Non-pigmented ciliary epithelial cell (primary cell): Measurements from ENCODE around the gene L3MBTL3.

Experiments
- DNase-seq: peaks from one replicate; pipeline ENCODE4 v3.0.0-alpha.2; 2010; ENCODE audit warnings: low read depth

The L3MBTL3 gene

GRCh38 chr6:130018292-130018743 is at the start of gene L3MBTL3:
TSS of gene L3MBTL3 (plus strand) at chr6:130018581. CDS start at chr6:130042700, 24,119 bp downstream.
- DNase-seq, result peak; percentile 51

DNA sequence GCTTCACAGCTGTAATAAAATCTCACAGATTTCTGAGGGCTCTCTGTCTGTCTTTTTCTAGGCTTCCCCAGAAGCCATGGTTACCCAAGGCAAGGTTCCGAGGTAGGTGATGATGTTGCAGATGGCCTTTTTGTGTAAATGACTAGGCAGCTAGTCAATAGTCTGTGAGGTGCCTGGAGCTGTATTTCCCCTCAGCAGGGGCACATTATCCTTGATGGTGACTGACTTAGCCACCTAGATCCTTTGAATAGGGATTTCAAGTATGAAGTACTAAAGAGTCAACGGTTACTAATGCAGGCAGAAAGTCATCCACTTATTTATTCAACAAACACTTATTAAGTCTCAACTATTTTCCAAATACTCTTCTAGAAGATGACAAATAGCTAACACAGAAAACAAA is 49.3 kb upstream of the L3MBTL3 start:
- no peak for DNase-seq

GRCh38 chr6:129976110-129976509 is 42.3 kb upstream of the L3MBTL3 start:
- DNase-seq, result no peak

- DNase-seq, result no peak
These were observed 40.0 kb upstream of the L3MBTL3 start for GRCh38 chr6:129978148-129978916.

DNA sequence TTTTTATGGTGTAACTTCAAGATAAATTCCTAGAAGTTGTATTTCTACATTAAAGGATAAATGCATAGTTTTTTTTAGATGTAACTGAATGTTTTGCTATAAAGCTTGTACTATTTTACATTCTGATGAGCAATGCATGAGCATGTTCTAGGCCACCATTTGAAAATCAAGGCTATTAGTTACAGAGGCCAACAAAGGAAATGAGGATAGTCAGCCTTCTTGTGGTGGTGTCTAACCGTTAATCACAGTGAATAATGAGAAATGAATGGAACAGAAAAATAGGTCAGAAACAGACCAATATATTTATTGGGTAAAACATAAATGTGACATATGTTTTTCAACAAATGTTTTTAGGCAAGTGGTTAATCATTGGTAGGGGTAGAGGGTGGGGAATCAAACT is 37.6 kb upstream of the L3MBTL3 start:
- no peak for DNase-seq

- no peak for DNase-seq
These were observed 36.8 kb upstream of the L3MBTL3 start for GRCh38 chr6:129981598-129981997.

GRCh38 chr6:129989396-129989795 is 29.0 kb upstream of the L3MBTL3 start:
- DNase-seq, result no peak

DNA sequence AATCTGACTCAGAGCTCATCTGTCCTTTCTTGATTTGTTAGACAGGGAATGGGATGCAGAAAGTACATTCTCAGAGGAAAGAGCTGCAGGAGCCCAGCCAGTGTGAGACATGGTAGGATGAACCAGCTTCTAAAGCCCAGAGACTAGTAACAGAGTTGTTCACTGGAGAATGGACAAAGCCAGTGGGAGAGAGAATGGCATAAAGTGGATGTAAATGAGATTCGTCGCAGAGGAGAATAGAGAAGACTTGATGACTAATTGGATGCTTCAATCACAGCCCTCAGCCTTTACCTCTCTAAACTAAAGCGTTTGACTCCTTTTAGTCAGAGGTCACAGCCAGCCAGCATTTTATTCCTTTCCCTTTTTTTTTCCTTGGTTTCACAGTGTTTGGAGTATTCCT is 25.5 kb upstream of the L3MBTL3 start:
- DNase-seq, result no peak

DNA sequence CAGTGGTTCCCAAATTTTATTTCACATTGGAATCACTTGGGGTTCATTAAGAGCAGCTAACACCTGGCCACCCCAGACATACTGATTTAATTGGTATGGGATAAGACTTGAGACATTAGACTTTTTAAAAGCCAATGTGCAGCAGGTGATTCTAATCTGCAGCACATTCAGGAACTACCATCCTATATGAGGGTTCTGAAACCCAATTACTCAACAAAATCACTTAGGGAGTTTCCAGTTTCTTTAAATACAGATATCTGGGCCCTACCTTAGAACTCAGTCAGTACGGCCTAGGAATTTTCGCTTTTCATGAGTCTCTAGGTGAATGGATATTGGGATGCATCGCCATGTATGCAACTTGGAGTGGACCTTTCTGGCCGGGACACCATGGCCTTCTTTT is 24.0 kb upstream of the L3MBTL3 start:
- DNase-seq, result no peak

DNA sequence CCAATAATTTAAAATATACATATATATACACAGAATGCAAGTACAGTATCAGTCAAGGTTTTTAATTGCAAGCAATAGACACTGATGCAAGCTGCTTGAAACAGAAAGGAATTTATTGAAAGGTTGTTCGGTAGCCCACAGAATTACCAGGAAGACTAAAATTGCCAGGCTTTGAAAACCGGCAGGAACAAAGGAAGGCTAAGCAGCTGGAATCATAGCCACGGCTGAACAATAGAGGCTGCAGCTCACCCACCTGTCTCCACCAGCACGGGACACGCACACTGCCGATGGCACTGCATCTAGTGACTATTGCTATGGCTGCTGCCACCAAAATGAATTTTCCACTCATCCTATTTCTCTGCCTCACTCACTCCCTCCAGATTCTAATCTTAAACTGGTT is 22.0 kb upstream of the L3MBTL3 start:
- DNase-seq, result no peak

DNA sequence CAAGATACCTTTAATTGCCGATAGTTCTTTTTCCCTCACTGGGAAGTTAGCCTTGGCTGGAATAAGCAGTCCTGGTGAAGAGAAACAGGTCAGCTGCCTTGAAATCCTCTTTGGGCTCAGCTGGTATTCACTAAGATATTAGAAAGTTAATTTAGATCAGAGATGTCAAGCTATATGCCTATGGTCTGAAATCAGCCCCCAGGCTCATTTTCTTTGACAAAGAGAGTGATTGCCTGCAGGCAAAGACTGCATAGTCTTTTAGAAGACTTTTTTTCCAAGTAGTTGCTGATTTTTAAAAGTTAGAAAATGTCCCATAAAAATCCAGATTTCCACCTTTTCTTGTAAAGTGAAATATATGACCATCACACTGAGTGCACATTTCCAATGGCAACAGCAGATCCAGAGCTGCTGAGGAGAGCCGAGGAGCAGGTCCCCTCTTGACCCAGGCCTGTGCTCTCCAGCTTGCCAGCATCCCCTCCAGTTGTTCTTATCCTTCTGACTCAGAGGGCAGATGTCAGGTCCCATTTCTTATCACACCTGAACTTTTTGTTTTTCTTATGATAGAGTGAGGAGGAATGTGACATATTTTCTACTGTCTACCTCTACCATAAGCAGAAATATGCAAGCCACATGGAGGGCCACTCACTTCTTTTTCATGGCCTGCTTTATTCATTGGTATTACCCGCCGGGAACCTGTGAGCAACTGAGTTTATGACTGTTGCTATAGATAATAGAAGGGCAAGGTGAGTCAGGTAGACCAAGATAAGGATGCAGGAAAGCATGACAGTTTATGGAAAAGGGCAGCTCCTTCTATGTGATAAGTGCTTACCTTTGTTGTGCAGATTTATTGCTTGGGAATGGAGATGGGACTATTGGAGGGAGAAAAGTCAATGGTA is 17.6 kb upstream of the L3MBTL3 start:
- no peak for DNase-seq

- no peak for DNase-seq
These were observed 10.0 kb upstream of the L3MBTL3 start for GRCh38 chr6:130008236-130008873.

DNA sequence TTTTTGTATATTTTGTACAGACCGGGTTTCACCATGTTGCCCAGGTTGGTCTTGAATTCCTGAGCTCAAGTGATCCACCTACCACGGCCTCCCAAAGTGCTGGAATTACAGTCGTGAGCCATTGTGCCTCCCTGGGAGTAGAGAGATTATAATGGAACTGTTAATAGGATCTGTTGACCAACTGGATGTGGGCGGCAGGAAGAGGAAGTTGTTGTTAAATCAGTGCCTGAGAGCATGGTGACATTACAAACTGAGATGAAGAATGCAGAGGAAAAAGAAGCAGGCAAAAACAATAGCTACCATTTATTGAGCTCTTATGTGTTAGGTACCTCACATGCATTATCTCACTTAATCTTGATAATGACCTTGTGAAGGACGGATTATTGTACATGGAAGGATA is 9.2 kb upstream of the L3MBTL3 start:
- no peak for DNase-seq

- no peak for DNase-seq
These were observed 8.0 kb upstream of the L3MBTL3 start for GRCh38 chr6:130010387-130010786.

DNA sequence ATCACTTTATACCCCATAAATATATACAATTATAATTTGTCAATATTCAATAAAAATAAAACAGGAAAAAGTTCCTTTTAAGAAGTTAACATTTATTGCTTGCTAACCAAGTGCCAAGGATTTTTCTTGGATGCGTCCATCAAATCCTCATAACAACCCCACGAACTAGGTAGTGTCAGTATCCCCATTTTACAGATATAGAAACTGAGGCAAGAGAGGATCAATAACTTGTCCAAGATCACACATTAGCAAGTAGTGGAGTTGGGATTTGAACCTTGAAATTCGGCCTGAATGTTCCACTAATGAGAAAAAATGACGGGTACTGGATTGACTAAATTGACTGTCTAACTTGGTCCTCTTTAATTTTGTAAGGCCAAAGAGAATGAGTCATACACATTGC is 5.7 kb upstream of the L3MBTL3 start:
- DNase-seq, result no peak

DNA sequence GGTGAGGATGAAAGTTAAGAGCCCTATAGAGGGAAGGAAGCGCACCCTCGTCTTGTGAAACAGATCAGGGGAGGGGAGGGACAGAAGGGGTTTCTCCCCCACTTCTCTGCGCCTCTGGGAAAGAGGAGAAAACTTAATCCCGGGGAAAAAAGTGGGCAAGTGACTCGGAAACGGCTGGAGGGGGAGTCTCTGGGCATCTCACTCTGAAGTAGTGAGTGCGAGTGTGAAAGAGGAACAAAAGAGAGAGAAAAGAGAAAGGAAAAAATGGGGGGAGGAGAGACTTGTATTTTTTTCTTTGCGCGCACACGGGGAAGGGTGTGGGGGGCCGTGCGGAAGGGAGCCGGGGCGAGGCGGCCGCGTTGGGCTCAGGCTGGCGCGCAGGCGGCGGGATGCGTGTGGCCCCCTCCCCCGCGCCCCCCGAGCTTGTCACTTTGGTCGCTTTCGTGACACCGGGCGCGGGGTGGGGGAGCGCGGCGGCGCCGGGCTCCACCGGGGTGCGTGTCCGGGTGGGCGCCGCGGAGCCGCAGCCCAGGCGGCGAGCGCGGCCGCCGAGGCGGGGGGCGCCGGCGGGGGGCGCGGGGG is 454 bp downstream of the L3MBTL3 start:
- no peak for DNase-seq

DNA sequence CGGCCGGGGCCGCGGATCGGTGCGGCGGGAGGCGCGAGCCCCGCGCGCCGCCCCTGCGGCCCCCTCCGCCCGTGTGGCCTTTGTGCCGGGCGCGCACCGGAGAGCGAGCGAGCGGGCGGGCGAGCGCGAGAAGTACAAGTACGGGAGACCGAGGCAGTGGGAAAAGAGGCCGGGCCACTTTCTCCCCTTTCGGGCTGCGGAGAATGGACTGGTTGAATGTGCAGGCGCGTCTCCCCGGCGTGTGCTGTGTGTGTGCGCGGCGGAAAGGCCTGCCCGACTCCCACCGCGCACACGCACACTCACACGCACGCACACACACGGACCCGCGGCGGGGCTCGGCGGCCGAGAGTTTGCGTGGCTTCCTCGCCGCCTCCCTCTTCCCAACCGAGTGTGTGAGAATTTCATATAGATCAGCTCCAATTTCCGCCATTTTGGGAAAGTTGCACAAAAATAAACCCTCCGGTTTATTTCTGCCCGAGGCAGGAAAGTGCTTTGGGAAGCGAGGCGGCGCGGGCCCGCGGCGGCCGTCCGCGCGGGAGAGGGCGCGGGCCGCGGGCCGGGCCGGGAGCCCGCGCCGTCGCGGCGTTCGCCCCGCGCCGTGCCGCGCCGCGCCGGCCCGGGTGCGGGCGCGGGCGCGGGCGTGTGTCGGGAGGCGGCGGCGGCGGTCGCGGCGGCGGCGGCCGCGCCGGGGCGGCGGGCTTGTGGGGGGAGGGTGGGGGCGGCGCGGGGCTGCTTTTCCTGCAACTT is 1.1 kb downstream of the L3MBTL3 start:
- DNase-seq, result no peak

DNA sequence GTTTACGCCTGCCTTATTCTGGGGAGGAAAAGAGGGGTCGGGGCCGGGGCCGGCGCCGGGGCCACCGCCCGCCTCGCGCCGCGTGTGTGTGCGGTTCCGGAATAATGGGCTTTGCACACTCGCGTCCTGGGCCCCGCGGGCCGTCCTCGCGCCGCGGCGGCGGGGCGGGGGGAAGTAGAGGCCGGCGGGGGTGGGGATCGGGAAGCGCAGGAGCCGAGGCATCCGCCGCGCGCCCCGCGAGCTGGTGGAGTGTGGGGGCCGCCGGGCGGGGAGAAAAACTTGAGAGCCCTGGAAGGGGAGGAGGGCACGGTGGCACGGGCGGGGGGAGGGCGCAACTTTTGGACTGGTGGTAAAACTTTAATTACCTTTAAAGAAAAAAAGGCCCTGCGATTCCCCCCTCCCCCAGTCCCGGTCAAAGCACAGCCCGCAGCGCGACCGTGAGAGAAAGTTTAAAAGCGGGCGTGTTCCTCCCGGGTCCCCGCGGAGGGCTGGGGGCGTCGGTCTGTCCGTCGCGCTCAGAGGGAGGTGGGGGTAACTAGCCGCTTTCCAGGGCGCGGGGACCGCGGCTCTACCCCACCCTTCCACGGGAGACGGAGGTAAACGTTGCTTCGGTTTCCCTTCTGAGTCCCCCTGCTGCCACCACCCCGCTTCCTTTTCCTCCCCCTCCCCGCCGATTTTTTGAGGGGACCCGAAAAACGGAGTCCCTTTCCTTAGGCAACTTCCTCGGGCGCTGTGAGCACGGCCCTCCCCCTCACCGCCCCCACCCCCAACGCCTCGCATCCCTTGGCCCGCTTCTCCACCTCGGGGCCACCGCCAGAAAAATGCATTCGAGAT is 1.9 kb downstream of the L3MBTL3 start:
- no peak for DNase-seq

- peak; percentile 81 for DNase-seq
These were observed 2.7 kb downstream of the L3MBTL3 start for GRCh38 chr6:130020907-130021629.

DNA sequence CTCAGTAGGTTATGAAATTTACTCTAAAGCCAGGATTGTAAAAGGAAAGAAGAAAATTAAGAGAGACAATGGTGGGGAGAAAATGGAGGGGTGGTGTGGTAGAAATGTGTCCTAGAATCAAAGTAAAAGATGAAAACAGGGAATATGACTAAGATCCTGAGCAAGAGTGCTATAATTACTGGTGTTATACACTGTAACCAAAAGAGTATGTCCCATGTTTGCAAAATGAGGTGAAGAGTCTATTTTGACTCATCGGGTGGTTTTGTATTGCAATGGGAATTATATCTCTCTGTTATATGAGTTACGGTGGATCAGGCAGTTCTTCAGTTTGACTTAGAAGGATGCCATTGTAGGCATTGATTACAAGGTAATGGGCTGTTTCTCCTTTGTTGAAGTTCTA is 8.5 kb downstream of the L3MBTL3 start:
- DNase-seq, result no peak
